Activated CD4-positive, alpha-beta memory T cell treated with anti-CD3 and anti-CD28 coated beads, Interleukin-2, amount 10 ng/mL, durations not matched to agents 7 days and 5 days (primary cell): ENCODE measurements around the gene YIF1B. TPM values are rescaled to one million over a fixed set of nuclear protein-coding genes. Genes with fewer than 3 reads are reported as not detected.
"Not testable (repeated sequence)": the region's sequence is repeated elsewhere in the genome, so short reads cannot be mapped to it uniquely, and the experiment has no call there.

Source experiments
- CTCF ChIA-PET: fragments of 350-600 bp; sonication (Branson Sonifier 250); formaldehyde crosslinking; loops from one replicate; lab custom pipeline; 2021; ENCODE audit warnings: antibody characterized with exemption, inconsistent platforms; lab: Charles Lee
- POLR2A ChIA-PET: fragments of 350-600 bp; sonication (Branson Sonifier 250); formaldehyde crosslinking; loops from one replicate; lab custom pipeline; 2021; ENCODE audit warnings: antibody characterized with exemption; lab: Charles Lee
- DNase-seq: peaks from one replicate; pipeline ENCODE4 v3.0.0-alpha.2; 2020
- H3K27ac Mint-ChIP-seq: one replicate; pipeline ENCODE4 v1.8.0; 2021; ENCODE audit warnings: mild to moderate bottlenecking, mixed read lengths
- H3K27me3 Mint-ChIP-seq: one replicate; pipeline ENCODE4 v1.8.0; 2021; ENCODE audit warnings: mixed read lengths
- H3K36me3 Mint-ChIP-seq: one replicate; pipeline ENCODE4 v1.8.0; 2021; ENCODE audit warnings: low read depth, mixed read lengths
- H3K4me1 Mint-ChIP-seq: one replicate; pipeline ENCODE4 v1.8.0; 2021; ENCODE audit warnings: mixed read lengths
- H3K4me3 Mint-ChIP-seq: one replicate; pipeline ENCODE4 v1.8.0; 2021; ENCODE audit warnings: mild to moderate bottlenecking, mixed read lengths
- H3K9me3 Mint-ChIP-seq: one replicate; pipeline ENCODE4 v1.8.0; 2021; ENCODE audit warnings: mixed read lengths
- total RNA-seq, 2 experiments: library from RNA; stranded (reverse); gene quantifications; one replicate each; pipeline ENCODE4 v1.2.3, GENCODE V29; 2021

The YIF1B gene
- total RNA-seq, 2 experiments from 2014 or later = 75.4 to 76.1 TPM

DNA sequence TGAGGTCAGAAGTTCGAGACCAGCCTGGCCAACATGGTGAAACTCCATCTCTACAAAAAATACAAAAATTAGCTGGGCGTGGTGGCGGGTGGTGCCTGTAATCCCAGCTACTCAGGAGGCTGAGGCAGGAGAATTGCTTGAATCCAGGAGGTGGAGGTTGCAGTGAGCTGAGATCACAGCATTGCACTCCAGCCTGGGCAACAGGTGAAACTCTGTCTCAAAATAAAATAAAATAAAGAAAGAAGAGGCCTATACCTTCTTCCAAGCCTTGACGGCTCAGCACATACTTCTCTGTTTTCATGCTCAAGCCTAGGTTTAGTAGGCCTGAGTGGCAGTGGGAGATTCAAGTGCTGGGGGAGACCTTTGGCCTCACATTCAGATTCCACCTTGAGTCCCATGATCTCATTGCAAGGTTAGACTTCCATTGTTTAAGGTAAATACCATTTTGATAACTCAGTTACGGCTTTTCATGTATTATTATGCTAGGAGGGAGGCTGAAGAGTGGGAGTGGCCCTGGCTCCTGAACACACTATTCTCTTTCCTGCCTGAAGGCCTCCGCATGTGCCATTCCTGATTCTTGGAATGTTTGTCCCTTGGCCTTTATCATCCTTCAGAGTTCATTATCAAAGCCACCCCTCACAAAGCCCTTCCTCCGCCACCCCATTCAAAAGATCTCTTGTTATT is 53.0 kb downstream of the YIF1B start:
- Mint-ChIP-seq H3K9me3 (no peaks in the 10 kb centered on the region), H3K27me3 (peaks cover 6% of the 10 kb centered on the region), H3K4me1 (peaks cover 17% of the 10 kb centered on the region), H3K4me3 (no peak overlapping the region), H3K36me3 (no peaks in the 10 kb centered on the region), H3K27ac (no peak overlapping the region)
- CTCF ChIA-PET = no interaction called here
- DNase-seq = no peak
- POLR2A ChIA-PET = no interaction called here

DNA sequence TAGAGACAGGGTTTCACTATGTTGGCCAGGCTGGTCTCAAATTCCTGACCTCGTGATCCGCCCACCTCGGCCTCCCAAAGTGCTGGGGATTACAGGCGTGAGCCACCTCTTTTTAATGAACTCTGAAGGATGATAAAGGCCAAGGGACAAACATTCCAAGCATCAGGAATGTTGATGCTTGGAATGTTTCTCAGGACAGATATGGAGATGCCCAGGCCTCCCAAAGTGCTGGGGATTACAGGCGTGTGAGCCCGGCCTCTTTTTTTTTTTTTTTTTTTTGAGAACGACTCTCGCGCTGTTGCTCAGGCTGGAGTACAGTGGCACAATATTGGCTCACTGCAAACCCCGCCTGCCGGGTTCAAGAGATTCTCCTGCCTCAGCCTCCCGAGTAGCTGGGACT is 53.8 kb downstream of the YIF1B start:
- H3K4me3 Mint-ChIP-seq, H3K36me3 Mint-ChIP-seq, H3K27me3 Mint-ChIP-seq, CTCF ChIA-PET, DNase-seq, H3K9me3 Mint-ChIP-seq, POLR2A ChIA-PET, H3K27ac Mint-ChIP-seq: not testable (repeated sequence)
- H3K4me1 Mint-ChIP-seq = peaks cover 17% of the 10 kb centered on the region

DNA sequence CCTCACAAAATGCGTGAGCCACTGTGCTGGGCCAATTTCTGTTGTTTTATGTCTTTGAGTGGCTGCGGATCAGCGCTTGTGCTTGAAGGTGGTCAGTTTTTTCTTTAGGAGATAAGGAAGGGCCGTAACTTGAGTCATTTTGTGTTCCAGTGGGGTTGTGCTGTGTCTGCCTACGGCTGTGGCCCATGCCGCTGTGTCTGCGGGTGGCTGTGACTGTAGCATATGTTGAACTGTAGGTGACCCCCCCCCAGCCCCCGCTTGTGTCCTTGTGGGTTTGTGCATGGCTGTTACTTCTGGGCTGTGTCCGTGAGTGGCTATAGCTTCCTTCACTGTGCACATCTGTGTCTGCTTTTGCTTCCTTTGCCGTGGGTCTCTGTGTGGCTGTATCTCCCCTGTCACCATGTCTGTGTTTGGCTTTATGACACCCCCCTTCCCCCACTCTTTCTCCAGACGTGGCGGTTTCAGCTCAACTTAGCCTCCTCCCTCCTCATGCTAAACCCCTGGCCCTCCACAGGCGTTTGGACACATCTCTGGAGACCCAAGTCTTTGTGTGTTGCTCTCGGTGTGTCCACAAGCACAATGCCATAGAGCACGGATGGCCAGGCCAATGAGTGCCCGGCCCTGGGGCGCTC is 60.2 kb downstream of the YIF1B start:
- H3K27ac Mint-ChIP-seq = no peak overlapping the region
- peaks cover 15% of the 10 kb centered on the region for H3K27me3 Mint-ChIP-seq
- no peak for DNase-seq
- H3K9me3 Mint-ChIP-seq = no peaks in the 10 kb centered on the region
- H3K4me3 Mint-ChIP-seq = no peak overlapping the region
- H3K36me3 Mint-ChIP-seq = no peaks in the 10 kb centered on the region
- peaks cover 4% of the 10 kb centered on the region for H3K4me1 Mint-ChIP-seq
- ChIA-PET CTCF (interaction anchor here (0.6 to 1.4 kb wide), 2 partner anchors 10 to 353 kb away, joined by 3 read pairs; no protein-coding TSS in a partner anchor), POLR2A (interaction anchor here (1.2 kb wide), 1 partner anchor 13 kb away, joined by 3 read pairs; no protein-coding TSS in a partner anchor)

DNA sequence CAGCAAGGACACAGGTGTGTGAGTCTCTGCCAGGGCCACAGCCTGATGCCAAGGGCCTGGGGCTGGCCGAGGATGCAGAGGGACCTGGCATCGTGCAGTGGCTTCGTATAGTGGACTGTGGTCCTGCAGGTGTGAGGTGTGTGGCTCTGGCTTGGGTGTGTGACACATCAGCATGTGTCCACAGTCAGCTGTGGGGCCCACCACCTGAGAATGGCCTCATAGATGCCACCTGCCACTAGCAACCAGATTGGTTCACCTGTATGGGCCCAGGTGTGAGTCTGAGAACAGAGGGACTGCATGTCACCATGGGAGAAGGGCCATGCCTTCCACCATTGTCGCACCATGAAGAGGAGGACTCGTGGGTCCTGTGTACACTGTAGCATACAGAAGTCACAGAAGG is 62.0 kb downstream of the YIF1B start:
- Mint-ChIP-seq H3K9me3 (no peaks in the 10 kb centered on the region), H3K27me3 (peaks cover 15% of the 10 kb centered on the region), H3K36me3 (no peaks in the 10 kb centered on the region), H3K27ac (no peak overlapping the region), H3K4me3 (no peak overlapping the region), H3K4me1 (peaks cover 4% of the 10 kb centered on the region)
- POLR2A ChIA-PET = no interaction called here
- DNase-seq = no peak
- CTCF ChIA-PET = interaction anchor here (3.1 kb wide), 1 partner anchor 82 kb away, joined by 12 read pairs; the partner anchor contains the start of gene CATSPERG

Other genes with a start within 250 kb of the YIF1B start
- gene DPF1, start 91.7 kb downstream of the YIF1B start, total RNA-seq = under 1 TPM; 0.40 to 0.55 TPM
- gene PPP1R14A, start 59.6 kb downstream of the YIF1B start, total RNA-seq = not detected
- 1 to 10 TPM; 7.3 to 8.0 TPM for gene SPINT2, start 51.4 kb downstream of the YIF1B start, total RNA-seq
- gene C19orf33, start 11.7 kb downstream of the YIF1B start, total RNA-seq = under 1 TPM; 0.55 to 0.71 TPM
- gene KCNK6, start 3.9 kb upstream of the YIF1B start, total RNA-seq = 10 to 100 TPM; 14.3 to 14.4 TPM
- 1 to 10 TPM; 5.3 to 5.7 TPM for gene CATSPERG, start 19.9 kb upstream of the YIF1B start, total RNA-seq
- gene PSMD8, start 58.6 kb upstream of the YIF1B start, total RNA-seq = 100 to 1,000 TPM; 167 to 178 TPM
- gene GGN, start 72.1 kb upstream of the YIF1B start, total RNA-seq = under 1 TPM; 0.28 to 0.40 TPM
- 1 to 10 TPM; 2.1 to 3.8 TPM for gene SPRED3, start 72.8 kb upstream of the YIF1B start, total RNA-seq
- gene FAM98C, start 87.1 kb upstream of the YIF1B start, total RNA-seq = 10 to 100 TPM; 34.7 to 36.5 TPM
- 10 to 100 TPM; 19.5 to 20.0 TPM for gene RASGRP4, start 110.3 kb upstream of the YIF1B start, total RNA-seq
- 1 to 10 TPM; 2.6 to 3.9 TPM for gene RYR1, start 117.7 kb upstream of the YIF1B start, total RNA-seq